Fibroblast of the conjunctiva (primary cell): ENCODE data around the gene RPRML.

Source experiments
- DNase-seq: peaks from one replicate; pipeline ENCODE4 v3.0.0-alpha.2; 2010; ENCODE audit warnings: low read depth

RPRML gene

DNA sequence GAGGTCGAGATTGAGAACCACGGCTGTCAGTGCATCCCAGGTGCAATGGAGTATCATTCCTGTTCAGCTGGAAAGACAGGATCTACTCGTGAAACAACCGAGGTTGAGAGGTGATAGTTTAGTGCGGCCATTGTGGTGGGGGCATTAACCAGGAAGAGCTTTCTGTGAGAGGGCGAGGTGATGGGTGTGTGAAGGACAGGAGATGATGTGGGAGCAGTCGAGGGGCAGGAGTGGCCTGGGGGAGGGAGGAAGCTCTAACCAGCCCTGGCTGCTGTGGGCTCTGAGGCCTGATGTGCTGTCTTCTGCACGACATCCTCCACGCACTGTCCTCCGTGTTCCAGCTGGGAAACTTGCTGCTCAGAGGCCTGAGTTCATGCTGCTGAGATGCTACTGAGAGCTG lies 34.1 kb downstream of the RPRML start:
- DNase-seq: no peak

DNA sequence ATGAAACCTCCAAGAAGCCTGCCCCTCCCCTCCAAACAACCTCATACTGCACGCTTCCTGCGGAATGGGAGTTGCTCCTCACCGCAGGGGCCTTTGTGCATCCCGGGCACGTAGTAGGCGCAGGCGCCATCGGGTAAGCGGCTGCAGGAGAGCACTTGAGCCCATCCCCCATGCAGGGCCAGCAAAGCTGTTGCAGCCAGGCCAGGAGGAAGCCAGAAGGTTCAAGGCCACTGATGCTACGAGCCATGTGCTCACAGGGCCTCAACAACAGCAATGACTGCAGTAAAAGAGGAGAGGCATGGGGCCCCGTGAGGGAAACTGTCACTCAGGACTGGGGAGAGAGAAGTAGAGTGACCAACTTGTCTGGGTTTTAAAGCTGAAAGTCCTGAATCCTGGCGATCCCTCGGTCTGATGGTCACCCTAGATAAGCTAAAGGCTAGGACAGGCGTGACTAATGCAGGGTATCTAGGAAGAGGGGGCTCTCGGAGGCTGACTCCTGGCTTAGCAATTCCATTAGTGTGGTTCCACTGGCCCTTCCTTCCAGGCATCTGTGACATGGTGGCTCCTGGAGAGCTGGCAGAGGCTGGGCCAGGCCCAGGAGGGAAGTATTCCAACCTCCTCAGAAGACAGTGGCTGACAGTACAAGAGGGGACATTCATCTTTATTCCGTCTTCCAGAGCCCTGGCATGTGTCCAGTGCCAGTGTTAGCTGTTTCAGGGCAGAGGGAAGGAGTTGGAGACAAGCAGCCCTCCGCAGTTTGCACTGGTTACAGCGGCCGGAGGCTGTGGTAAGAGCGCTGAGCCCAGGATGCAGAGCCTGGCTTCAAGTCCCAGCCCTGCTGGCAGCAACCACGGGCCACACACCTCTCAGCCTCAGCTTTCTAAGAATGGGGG lies 35.3 kb downstream of the RPRML start:
- no peak for DNase-seq

DNA sequence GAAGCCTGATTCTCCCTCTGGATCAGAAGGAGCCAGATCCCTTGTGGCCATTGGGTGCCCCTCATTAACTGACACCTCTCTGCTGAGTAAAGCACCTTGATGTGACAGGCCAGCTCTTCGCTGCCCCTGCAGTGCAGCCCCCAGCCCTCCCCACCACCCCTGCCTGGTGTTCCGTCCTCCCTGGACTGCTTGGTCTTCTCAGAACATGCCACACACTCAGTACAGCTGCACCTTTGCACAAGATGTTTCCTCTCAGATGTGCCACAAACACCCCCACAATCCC lies 35.9 kb downstream of the RPRML start:
- no peak for DNase-seq

DNA sequence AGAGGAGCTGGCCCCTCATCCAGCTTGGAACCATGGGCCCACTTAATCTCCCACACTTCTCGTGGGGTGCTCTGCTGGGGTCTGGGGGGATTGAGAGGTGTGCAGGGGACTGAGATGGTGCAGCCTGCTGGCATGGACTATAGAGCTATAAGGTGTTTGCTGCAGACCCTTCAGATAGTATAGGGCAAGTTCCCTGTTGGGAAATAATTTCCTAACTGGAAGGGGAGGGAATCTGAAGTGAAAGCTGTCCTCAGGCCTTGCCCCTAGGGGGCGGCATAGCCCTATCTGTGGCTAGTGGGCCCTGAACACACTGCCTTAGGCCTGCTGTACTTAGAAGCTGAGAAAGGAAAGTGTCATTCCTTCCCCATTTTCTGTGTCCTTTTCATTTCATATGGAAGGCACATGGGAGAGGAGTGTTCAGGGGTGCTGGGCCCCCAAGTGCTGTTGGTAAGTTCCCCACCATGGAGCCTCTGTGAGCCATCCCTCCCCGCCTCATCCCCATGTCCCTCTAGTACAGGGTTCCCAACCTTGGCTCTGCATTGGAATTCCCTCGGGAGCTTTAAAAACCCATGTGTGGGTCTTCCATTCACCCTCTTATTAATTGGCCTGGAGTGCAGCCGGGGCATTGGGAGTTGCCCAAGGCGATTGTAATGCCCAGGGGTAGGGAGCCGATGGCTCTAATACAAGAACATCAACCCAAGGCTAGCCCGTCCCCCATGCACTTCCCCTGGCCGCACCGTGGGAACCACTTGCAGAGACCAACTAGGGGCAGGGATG lies 36.4 kb downstream of the RPRML start:
- DNase-seq: peak; percentile 63

DNA sequence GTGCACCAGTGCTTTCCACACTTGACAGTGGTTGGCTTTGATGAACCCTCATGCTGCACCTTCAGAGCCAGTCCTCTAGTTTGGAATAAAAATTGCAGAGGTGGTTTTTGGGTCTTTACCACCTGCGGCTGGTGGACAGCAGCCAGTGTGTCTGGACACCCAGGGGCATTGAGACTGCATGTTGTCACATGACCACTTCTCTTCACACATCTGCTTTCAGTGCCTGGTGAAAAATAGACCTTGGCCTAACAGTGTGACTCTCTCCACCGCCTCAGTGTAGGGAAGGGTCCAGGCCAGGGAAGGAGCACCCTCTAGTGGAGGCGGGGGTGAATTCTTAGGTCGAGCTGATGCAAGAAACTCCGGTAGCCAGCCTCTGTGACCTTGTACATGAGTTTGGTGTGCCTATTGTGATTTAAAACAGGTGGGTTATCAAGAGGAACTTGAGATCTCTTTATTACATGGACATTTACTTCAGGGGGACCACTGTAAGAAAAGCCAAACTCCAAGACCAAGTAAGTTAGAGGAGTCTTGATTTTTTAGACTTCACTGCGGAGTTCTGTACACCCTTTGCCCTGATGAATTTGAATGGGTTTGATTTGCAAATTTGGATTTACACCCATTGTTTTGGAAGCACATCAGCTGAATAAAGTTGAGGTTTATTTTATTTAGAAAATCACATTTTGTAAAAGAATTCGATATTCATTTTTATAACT lies 38.2 kb downstream of the RPRML start:
- DNase-seq: peak; percentile 64

DNA sequence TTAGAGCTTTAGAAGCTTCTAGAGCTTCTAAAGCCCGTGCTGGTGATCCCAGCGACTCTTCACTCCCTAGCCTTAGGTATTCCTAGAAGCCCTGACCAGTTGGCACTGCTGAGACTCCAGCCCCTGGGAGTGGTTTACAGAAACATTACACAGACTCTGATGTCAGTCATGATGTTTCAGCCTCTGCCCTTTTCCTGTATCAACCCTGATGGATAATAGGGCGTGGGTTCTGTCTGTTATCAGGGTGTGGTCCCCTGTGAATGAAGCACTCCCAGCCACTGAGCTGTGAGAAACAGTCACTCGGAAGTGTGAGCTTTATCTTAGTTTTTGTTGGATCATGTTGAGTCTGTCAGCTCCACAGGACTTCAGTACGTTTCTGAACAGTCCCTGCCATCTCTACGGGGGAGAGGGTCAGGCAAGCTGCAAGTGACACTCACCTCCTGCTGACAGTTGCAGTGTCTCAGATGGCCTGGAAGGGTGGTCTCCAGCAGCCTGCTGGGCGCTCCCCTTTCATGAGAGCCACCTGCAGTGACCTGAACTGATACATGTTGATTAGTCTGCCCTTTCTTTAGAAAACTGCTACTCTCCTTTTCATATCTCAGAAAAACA lies 43.3 kb downstream of the RPRML start:
- DNase-seq: no peak

DNA sequence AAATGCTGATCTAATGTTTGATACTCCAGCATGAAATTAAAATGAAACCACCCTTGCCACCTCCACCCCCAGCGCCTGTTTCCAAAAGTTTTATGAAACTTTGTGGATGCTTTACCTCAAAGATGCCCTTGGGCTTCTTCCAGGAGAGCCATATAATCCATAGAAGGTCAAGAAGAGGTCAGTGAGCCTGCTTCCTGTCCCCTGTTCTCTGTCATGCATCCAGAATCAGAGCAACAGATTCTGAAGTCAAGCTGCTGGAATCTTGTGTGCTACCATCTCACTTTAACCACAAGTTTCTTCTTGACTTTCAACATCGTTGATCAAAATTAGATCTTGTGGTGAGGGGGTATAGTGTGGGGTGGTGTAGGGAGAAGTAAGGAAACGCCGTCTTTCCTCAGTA lies 47.5 kb downstream of the RPRML start:
- DNase-seq: no peak

DNA sequence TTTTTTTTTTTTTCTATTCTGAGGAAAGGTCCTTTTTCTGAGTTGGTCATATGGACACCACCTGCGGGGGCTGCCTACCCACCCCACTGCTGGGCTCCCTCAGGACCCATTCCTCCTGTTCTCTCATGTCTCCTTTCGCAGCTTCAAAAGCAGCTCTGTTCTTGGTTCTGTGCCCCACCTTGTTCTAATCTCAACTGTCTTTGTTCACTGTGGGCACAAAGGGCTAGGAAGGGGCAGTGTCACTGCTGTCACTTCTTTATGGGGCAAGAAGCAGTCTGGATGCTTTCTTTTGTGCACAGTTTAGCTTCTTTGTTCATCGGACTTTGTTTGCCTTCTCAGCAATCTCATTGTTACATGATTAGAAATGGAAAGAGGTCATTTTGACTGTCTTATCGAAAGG lies 49.0 kb downstream of the RPRML start:
- no peak for DNase-seq

DNA sequence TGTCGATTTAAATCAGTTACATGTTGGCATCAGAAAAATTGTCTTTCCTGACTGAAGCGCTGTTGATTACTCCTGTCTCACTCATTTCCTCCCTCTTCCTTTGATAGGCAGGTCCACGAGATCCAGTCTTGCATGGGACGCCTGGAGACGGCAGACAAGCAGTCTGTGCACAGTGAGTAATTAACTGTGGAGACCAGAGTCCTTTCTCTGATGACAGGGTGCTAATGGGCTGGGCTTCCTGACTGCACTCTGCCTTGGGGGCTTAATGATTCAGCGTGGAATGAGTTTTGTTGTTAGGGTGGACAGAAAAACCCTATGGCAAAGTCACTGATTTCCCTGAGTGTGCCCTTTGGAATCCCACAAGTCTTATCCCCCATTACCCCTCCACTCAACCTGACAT lies 49.6 kb downstream of the RPRML start:
- no peak for DNase-seq

DNA sequence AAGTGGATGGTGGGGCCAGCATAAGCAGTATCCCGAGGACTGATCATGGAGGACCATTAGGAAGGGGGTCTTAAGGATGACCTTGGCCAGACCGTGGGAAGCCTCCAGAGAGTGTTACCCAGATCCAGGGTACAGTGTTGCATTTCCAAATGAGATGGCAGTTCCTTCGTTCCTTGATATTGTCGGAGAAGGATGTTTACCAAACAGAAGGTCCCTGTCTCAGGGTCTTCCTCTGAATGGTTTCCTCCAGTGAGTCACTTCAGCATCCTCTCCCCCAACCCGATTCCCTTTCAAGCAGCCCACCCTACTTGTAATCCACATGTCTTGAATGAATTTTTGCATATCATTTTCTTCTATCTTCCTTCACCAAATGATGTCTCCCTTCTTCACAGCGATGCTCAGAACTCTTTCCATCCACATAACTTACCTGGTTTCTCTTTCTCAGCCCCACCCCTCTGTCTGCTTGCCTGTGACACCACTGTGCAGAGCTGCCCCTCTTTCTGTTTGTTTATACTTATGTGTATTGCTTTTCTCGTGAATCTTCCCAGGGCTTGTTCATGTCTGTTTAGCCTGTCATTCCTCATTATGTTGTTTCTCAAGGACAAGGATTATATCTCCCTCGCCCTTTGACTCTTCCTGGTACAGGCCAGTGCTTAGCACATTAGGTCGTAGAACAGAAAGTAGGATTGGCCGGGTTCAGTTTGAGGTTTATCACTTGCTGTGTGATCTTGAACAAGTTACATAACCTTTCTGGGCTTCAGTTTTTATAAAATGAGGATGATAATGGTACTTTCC lies 50.4 kb downstream of the RPRML start:
- DNase-seq: no peak
